Keratinocyte (primary cell): Measurements from ENCODE around the gene ST8SIA4.

ENCODE experiments used
- CTCF ChIP-seq, 3 experiments: IDR thresholded peaks in 1 of 3; conservative IDR thresholded peaks in 1 of 3; optimal IDR thresholded peaks in 1 of 3; 2 replicates in 2 of 3; 3 replicates in 1 of 3; pipeline versions ENCODE3 to v1.5.1; 2011; ENCODE audit warnings: low read length in 3 of 3, mild to moderate bottlenecking in 3 of 3, moderate library complexity in 2 of 3, control low read depth in 1 of 3, inconsistent platforms in 1 of 3; ENCODE audit not compliant: insufficient read depth in 2 of 3; ENCODE audit errors: extremely low read depth in 1 of 3
- EZH2 ChIP-seq: IDR thresholded peaks from one replicate; pipeline ENCODE4 v1.6.1; 2012; ENCODE audit warnings: inconsistent platforms, mild to moderate bottlenecking, low read length, moderate library complexity

- TF ChIP-seq CTCF (optimal IDR thresholded peaks at IDR 0.05 in 1 of 3, IDR thresholded peaks at IDR 0.05 in 1 of 3, conservative IDR thresholded peaks at IDR 0.05 in 1 of 3; ENCODE audit: extremely low read depth in 1 of 3, insufficient read depth in 2 of 3, low read length in 3 of 3) (no peak), EZH2 (no peak)
Measured at GRCh38 chr5:100898504-100899346, 4.4 kb downstream of the ST8SIA4 start.
